ENCODE measurements around the gene PRRT1B. TPM values are rescaled to one million over a fixed set of nuclear protein-coding genes. Genes with fewer than 3 reads are reported as not detected.

PRRT1B gene
- total and polyA plus RNA-seq, 2 of the 4 experiments (the other 2 are of a cell fraction) = not detected

- no peak overlapping the region for H2BK15ac ChIP-seq (ENCODE audit: low read depth, low read length)
- no peak for TF ChIP-seq RCOR1 (IDR thresholded peaks at IDR 0.05; ENCODE audit: insufficient replicate concordance, low read length)
- H3K4me1 ChIP-seq (ENCODE audit: control insufficient read depth, insufficient read depth, low read length) = no peaks in the 10 kb centered on the region
- H2BK5ac ChIP-seq (ENCODE audit: low read depth, low read length, poor library complexity, severe bottlenecking) = no peak overlapping the region
- no TSS peak for BruUV-seq (replicated peaks)
- H3K27me3 ChIP-seq (ENCODE audit: control insufficient read depth, insufficient read depth, low read length) = no peaks in the 10 kb centered on the region
- no peak overlapping the region for H3K18ac ChIP-seq (ENCODE audit: low read depth, low read length)
- H4K91ac ChIP-seq (ENCODE audit: insufficient read depth, low read depth, low read length) = no peak overlapping the region
- CTCF ChIA-PET = no interaction called here
- DNase-seq (no peak), ATAC-seq (ENCODE audit: low read depth) (no peak)
- H2BK20ac ChIP-seq (ENCODE audit: low read depth, low read length) = no peak overlapping the region
- no peak overlapping the region for H3K4ac ChIP-seq (ENCODE audit: low read depth, low read length)
- H3K79me1 ChIP-seq (ENCODE audit: low read depth in 1 of 2, low read length in 2 of 2) = no peaks in the 10 kb centered on the region
- H3K9me1 ChIP-seq (ENCODE audit: insufficient read depth, low read length) = no peaks in the 10 kb centered on the region
- POLR2A ChIA-PET (ENCODE audit: unreplicated experiment) = no interaction called here
- no peak overlapping the region for H4K8ac ChIP-seq (ENCODE audit: low read depth in 2 of 2, low read length in 2 of 2)
- dilution Hi-C loops (cut with HindIII; ENCODE audit: low sequenced_read_pairs, unreplicated experiment) (no loop called here), intact Hi-C loops (cut with micrococcal nuclease) (no loop called here), in situ Hi-C loops (cut with MboI; ENCODE audit: low sequenced_read_pairs) (no loop called here)
- H3K4me3 ChIP-seq (ENCODE audit: insufficient read depth, low read depth, low read length) = no peak overlapping the region
- no peak overlapping the region for H4K5ac ChIP-seq (ENCODE audit: low read depth, low read length)
- peaks cover 81% of the 10 kb centered on the region for H3K36me3 ChIP-seq (ENCODE audit: control insufficient read depth, insufficient read depth, low read length)
- no peak overlapping the region for H3K23ac ChIP-seq (ENCODE audit: low read depth, low read length)
- H2AK5ac ChIP-seq (ENCODE audit: low read depth, low read length) = no peak overlapping the region
- no peak overlapping the region for H2AK9ac ChIP-seq (replicated peaks; ENCODE audit: low read depth, low read length, poor library complexity)
- H2AFZ ChIP-seq (replicated peaks; ENCODE audit: low read length, poor library complexity) = no peak overlapping the region
- no peak overlapping the region for H2BK120ac ChIP-seq (ENCODE audit: low read depth, low read length)
- H3K56ac ChIP-seq (ENCODE audit: extremely low read depth, insufficient read depth, low read length) = no peak overlapping the region
- H3K14ac ChIP-seq (replicated peaks; ENCODE audit: low read depth, low read length) = no peak overlapping the region
- H4K20me1 ChIP-seq (ENCODE audit: insufficient read depth, low read length) = no peaks in the 10 kb centered on the region
- no peak overlapping the region for H3K27ac ChIP-seq (ENCODE audit: insufficient read depth, low read length)
- 95% methylated on average over 15 of the region's 20 CpGs; no CpG with 5 or more reads in 1 of the 2 experiments for WGBS, 2 experiments (ENCODE audit: extremely low coverage in 2 of 2, insufficient read length in 1 of 2)
- H3K9ac ChIP-seq (ENCODE audit: low read depth, low read length) = no peak overlapping the region
- H3K4me2 ChIP-seq (ENCODE audit: low read depth, low read length) = no peak overlapping the region
- no peaks in the 10 kb centered on the region for H3K9me3 ChIP-seq (ENCODE audit: control insufficient read depth, insufficient read depth, low read length)
These were observed 26.8 kb upstream of the PRRT1B start for GRCh38 chr9:131518553-131518952.

Data from IMR-90 (cell line).